ENCODE results near the gene COL19A1. TPM values are rescaled to one million over a fixed set of nuclear protein-coding genes. Genes with fewer than 3 reads are reported as not detected.

The COL19A1 gene
- total and polyA plus RNA-seq, 9 of the 15 experiments (the other 6 are each of a cell fraction or from before 2014, with no cell fraction given): not detected

DNA sequence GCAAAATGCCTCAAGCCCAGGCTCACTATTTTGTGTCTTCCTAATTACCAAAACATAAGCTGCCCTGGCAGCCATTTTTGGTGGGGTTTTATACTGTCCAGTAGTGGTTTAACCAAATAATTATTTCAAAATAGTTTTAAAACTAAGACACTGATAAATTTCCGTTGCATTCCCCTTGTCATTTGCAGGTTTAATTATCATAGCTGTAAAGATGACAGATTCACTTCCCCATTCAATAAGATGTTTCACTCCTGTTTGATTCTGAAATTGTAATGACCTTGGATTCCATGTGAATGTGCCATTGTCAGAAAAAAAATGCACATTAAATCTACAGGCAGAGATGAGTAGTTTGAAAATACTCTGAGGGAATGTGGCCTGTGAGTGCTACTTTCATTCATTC is 264.5 kb downstream of the COL19A1 start (continued):
- TF ChIP-seq, protein P1, sequence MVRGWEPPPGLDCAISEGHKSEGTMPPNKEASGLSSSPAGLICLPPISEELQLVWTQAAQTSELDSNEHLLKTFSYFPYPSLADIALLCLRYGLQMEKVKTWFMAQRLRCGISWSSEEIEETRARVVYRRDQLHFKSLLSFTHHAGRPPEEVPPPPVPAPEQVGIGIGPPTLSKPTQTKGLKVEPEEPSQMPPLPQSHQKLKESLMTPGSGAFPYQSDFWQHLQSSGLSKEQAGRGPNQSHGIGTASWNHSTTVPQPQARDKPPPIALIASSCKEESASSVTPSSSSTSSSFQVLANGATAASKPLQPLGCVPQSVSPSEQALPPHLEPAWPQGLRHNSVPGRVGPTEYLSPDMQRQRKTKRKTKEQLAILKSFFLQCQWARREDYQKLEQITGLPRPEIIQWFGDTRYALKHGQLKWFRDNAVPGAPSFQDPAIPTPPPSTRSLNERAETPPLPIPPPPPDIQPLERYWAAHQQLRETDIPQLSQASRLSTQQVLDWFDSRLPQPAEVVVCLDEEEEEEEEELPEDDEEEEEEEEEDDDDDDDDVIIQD (CRISPR knock-in tag; IDR thresholded peaks at IDR 0.05): no peak
- TF ChIP-seq RBFOX2 (IDR thresholded peaks at IDR 0.05; ENCODE audit: low read depth, low read length): no peak
- TF ChIP-seq RBM25 (IDR thresholded peaks at IDR 0.05; ENCODE audit: low read depth, low read length, severe bottlenecking): no peak
- TF ChIP-seq POLR3A (IDR thresholded peaks at IDR 0.05; ENCODE audit: borderline replicate concordance, extremely low read depth, insufficient read depth, insufficient read length): no peak
- no peak for TF ChIP-seq GATA2 (CRISPR knock-in tag; IDR thresholded peaks at IDR 0.05)
- TF ChIP-seq, protein P2, sequence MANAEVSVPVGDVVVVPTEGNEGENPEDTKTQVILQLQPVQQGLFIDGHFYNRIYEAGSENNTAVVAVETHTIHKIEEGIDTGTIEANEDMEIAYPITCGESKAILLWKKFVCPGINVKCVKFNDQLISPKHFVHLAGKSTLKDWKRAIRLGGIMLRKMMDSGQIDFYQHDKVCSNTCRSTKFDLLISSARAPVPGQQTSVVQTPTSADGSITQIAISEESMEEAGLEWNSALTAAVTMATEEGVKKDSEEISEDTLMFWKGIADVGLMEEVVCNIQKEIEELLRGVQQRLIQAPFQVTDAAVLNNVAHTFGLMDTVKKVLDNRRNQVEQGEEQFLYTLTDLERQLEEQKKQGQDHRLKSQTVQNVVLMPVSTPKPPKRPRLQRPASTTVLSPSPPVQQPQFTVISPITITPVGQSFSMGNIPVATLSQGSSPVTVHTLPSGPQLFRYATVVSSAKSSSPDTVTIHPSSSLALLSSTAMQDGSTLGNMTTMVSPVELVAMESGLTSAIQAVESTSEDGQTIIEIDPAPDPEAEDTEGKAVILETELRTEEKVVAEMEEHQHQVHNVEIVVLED (CRISPR knock-in tag; IDR thresholded peaks at IDR 0.05): no peak
- no peak for TF ChIP-seq PHB (CRISPR knock-in tag; IDR thresholded peaks at IDR 0.05)
- TF ChIP-seq, protein P3, sequence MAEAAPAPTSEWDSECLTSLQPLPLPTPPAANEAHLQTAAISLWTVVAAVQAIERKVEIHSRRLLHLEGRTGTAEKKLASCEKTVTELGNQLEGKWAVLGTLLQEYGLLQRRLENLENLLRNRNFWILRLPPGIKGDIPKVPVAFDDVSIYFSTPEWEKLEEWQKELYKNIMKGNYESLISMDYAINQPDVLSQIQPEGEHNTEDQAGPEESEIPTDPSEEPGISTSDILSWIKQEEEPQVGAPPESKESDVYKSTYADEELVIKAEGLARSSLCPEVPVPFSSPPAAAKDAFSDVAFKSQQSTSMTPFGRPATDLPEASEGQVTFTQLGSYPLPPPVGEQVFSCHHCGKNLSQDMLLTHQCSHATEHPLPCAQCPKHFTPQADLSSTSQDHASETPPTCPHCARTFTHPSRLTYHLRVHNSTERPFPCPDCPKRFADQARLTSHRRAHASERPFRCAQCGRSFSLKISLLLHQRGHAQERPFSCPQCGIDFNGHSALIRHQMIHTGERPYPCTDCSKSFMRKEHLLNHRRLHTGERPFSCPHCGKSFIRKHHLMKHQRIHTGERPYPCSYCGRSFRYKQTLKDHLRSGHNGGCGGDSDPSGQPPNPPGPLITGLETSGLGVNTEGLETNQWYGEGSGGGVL (CRISPR knock-in tag; IDR thresholded peaks at IDR 0.05): no peak
- TF ChIP-seq, protein P4, sequence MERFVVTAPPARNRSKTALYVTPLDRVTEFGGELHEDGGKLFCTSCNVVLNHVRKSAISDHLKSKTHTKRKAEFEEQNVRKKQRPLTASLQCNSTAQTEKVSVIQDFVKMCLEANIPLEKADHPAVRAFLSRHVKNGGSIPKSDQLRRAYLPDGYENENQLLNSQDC (CRISPR knock-in tag; IDR thresholded peaks at IDR 0.05): no peak
